Measurements from ENCODE around the gene EBF3. TPM values are rescaled to one million over a fixed set of nuclear protein-coding genes. Genes with fewer than 3 reads are reported as not detected.

Gene EBF3
- total RNA-seq, 4 donors from 2014 or later: 0.77 to 10.7 (median 6.0) TPM

GRCh38 chr10:129955601-129956285 lies 8.3 kb downstream of the EBF3 start:
- H3K4me3 ChIP-seq: no peak overlapping the region
- no peaks in the 10 kb centered on the region for H3K9me3 ChIP-seq
- H3K4me1 ChIP-seq: peaks cover 0 to 10% of the 10 kb centered on the region in 2 donors
- H3K27ac ChIP-seq: no peak overlapping the region
- no peaks in the 10 kb centered on the region for H3K36me3 ChIP-seq
- DNase-seq: no peak
- intact Hi-C loops (cut with DNase I; ENCODE audit: low total_unique reads): no loop called here
- H3K27me3 ChIP-seq: peaks cover 9 to 37% of the 10 kb centered on the region in 2 donors
- TF ChIP-seq CTCF (IDR thresholded peaks at IDR 0.05) (no peak), POLR2A (IDR thresholded peaks at IDR 0.05) (no peak)

GRCh38 chr10:129954492-129955315 lies 9.4 kb downstream of the EBF3 start:
- Histone ChIP-seq H3K4me1 (peaks cover 0 to 8% of the 10 kb centered on the region in 2 donors), H3K9me3 (no peaks in the 10 kb centered on the region), H3K36me3 (no peaks in the 10 kb centered on the region), H3K4me3 (no peak overlapping the region), H3K27ac (no peak overlapping the region), H3K27me3 (peaks cover under 1 to 26% of the 10 kb centered on the region in 2 donors)
- intact Hi-C loops (cut with DNase I; ENCODE audit: low total_unique reads): no loop called here
- DNase-seq: no peak
- TF ChIP-seq POLR2A (IDR thresholded peaks at IDR 0.05): no peak

GRCh38 chr10:129953119-129954051 lies 10.7 kb downstream of the EBF3 start:
- peak in 1 of 2 donors; percentile 8 for DNase-seq

GRCh38 chr10:129952378-129953118 lies 11.5 kb downstream of the EBF3 start:
- Histone ChIP-seq H3K27ac (no peak overlapping the region), H3K4me3 (no peak overlapping the region), H3K27me3 (peaks cover 0 to 17% of the 10 kb centered on the region in 2 donors), H3K4me1 (no peaks in the 10 kb centered on the region), H3K9me3 (no peaks in the 10 kb centered on the region), H3K36me3 (no peaks in the 10 kb centered on the region)
- TF ChIP-seq CTCF (IDR thresholded peaks at IDR 0.05): no peak
- no peak for DNase-seq
- intact Hi-C loops (cut with DNase I; ENCODE audit: low total_unique reads): no loop called here

More at GRCh38 chr10:129953119-129954051, 10.7 kb downstream of the EBF3 start:
- Histone ChIP-seq H3K27ac (no peak overlapping the region), H3K36me3 (no peaks in the 10 kb centered on the region), H3K4me3 (no peak overlapping the region), H3K4me1 (peaks cover 0 to under 1% of the 10 kb centered on the region in 2 donors), H3K27me3 (peaks cover 0 to 26% of the 10 kb centered on the region in 2 donors), H3K9me3 (no peaks in the 10 kb centered on the region)
- intact Hi-C loops (cut with DNase I; ENCODE audit: low total_unique reads): no loop called here
- TF ChIP-seq POLR2A (IDR thresholded peaks at IDR 0.05) (no peak), CTCF (IDR thresholded peaks at IDR 0.05) (no peak)

GRCh38 chr10:129951970-129952265 lies 12.2 kb downstream of the EBF3 start:
- H3K27me3 ChIP-seq: peaks cover 0 to 12% of the 10 kb centered on the region in 2 donors
- DNase-seq: no peak
- no peaks in the 10 kb centered on the region for H3K9me3 ChIP-seq
- H3K4me1 ChIP-seq: no peaks in the 10 kb centered on the region
- no peak overlapping the region for H3K27ac ChIP-seq
- no peak overlapping the region for H3K4me3 ChIP-seq
- TF ChIP-seq POLR2A (IDR thresholded peaks at IDR 0.05): no peak
- TF ChIP-seq CTCF (IDR thresholded peaks at IDR 0.05): no peak
- no peaks in the 10 kb centered on the region for H3K36me3 ChIP-seq
- intact Hi-C loops (cut with DNase I; ENCODE audit: low total_unique reads): no loop called here
